GM18520 (cell line): ENCODE data around the gene SULT1A2.
"Not testable (repeated sequence)": the region's sequence is repeated elsewhere in the genome, so short reads cannot be mapped to it uniquely, and the experiment has no call there.

Experiments
- ATAC-seq: cut with Tn5 transposase; IDR thresholded peaks from one replicate; pipeline ENCODE4 v1.9.1; 2021; ENCODE audit not compliant: unreplicated experiment

SULT1A2 gene

DNA sequence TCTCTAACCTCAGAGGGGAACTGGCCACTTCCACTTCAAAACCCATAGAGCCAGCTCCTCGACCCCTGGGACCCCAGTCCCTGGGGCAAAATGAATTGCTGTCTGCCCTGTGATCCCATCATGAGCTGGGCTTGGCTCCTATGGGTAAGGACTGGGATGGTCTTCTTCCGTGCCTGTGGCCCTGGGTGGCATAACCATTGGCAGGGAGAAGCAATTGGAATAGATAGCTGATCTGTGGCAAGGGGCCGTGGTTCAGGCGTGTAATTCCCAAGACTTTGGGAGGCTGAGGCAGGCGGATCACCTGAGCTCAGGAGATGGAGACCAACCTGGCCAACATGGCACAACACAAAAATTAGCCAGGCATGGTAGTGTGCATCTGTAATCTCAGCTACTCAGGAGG lies 4.3 kb downstream of the SULT1A2 start:
- ATAC-seq: no peak

DNA sequence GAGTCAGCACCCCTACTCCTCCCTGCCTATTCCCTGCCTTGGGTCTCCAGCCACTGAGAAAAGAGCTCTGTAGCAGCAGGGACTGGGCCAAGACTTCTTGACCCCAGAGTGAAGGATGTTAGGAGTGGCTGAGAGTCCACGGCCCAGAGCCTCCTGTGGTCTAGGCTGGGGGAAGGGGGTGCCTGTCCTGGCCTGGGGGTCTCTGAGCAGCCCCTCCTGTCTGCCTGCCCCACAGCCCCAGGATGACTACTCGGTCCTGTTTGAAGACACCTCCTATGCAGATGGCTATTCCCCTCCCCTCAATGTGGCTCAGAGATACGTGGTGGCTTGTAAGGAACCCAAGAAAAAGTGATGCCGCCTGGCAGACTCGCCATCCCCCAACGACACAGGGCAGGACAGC lies 5.5 kb downstream of the SULT1A2 start:
- ATAC-seq: no peak

DNA sequence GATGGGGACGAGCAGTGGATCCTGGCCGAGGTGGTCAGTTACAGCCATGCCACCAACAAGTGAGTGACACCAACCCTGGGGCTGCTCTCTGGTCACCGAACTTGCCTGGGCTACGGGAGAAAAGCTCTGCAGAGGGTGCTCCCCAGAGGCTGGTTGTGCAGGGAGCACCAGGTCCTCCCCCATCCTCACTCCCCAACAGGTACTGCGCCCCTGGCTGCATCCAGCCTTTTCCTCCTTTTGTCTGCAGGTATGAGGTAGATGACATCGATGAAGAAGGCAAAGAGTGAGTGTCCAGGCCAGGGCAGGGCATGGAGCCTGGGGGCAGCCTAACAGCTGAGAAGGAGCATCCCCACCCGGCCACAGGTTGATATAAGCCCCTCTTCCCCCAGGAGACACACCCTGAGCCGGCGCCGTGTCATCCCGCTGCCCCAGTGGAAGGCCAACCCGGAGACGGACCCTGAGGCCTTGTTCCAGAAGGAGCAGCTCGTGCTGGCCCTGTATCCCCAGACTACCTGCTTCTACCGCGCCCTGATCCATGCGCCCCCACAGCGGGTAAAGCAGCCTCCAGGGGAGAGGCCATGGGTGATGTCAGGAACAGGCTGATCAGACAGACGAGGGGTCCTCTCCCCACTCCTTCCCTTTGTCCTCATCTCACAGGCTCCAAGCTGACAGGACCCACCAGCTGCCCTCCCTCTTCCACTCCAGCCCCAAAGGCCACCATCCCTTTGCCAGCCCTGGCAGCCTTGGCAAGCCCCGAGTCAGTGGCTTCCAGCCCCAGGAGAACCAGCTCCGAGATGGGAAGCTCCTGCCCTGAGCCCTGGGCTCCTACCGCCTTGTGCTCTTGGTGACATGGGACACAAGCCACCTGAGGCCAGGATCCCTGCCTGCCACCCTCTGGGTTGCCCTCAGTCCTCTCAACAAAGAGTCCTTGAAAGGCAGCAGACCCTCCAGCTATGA lies 6.2 kb downstream of the SULT1A2 start:
- no peak for ATAC-seq

DNA sequence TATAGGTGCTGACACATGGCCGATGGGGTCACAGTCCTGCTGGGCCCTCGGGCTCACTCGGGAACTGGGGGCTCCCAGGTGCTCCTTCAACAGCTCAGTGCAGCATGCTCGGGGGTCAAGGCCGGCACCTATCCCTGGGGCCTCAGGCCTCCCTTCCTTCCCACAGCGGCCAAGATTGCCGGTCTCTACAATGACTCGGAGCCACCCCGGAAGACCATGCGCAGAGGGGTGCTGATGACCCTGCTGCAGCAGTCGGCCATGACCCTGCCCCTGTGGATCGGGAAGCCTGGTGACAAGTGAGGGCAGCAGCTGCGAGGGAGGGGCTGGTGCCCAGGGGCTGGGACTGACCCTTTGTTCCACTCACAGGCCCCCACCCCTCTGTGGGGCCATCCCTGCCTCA lies 6.9 kb downstream of the SULT1A2 start:
- no peak for ATAC-seq

DNA sequence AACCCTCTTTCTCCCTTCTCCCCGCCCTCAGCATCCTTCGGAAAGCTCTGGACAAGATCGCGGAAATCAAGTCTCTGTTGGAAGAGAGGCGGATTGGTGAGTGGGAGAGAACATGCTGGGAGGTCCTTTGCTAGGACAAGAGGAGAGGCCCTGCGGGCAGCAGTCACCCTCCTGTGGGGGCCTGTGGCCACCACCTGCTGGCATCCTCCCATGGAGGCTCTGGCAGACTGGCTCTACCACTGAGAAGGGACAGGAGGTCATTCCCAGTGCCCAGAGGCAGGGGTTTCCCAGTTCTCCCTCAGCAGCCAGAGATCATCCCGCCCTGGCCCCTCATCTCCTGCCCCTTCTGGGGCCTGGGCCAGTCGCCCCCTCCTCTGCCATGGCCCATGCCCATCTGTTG lies 7.8 kb downstream of the SULT1A2 start:
- no peak for ATAC-seq

DNA sequence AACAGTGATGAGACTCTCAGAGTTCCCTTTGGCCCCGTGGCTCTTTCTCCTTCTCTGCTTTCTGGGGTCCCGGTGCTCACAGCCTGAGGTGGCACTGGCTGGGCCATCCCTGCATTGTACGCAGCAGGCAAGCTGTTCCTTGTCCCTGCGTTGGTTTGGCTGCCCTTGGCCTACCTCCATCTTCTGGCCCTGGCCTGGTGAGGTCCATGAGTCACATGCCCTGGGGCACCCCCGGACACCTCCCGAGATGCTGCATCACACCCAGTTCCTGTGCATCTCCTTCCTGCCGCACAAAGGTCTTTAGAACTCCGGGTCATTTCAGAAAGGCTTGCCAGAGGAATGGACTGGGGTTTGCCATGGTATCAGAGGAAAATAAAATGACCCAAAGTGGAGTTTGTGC lies 9.5 kb downstream of the SULT1A2 start:
- no peak for ATAC-seq

DNA sequence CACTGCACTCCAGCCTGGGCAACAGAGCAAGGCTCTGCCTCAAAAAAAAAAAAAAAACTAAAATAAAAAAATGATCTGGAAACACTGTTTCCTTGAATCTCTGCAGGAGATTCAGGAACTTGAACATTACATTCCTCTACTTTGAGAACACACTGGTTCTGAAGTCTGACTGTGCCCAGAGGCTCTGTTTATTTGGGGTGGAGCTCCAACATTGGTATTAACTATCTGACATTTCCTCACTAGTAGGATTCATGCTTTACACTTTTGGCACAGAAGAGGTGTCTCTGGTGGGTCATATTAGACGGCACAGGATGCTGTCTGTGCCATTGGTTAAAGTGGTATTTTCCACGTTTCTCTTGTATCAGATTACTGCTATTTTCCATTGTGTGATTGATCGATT lies 10.4 kb downstream of the SULT1A2 start:
- ATAC-seq: no peak

DNA sequence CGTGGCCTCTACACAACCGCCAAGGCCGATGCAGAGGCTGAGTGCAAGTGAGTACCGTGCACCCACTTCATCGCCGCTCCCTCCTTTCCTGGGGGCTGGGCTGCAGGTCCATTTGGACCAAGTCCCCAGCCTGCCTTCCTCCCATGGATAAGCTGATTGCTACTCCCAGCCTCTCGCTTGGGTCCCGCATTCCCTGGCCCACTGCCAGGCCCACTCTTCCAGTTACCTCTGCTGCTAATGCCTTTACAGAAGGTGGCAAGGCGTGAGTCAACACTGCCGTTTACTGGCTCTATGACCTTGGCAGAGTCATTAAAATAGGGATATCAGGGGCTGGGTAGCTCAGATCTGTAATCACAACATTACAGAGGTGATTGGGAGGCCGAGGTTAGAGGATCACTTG lies 11.2 kb downstream of the SULT1A2 start:
- no peak for ATAC-seq

DNA sequence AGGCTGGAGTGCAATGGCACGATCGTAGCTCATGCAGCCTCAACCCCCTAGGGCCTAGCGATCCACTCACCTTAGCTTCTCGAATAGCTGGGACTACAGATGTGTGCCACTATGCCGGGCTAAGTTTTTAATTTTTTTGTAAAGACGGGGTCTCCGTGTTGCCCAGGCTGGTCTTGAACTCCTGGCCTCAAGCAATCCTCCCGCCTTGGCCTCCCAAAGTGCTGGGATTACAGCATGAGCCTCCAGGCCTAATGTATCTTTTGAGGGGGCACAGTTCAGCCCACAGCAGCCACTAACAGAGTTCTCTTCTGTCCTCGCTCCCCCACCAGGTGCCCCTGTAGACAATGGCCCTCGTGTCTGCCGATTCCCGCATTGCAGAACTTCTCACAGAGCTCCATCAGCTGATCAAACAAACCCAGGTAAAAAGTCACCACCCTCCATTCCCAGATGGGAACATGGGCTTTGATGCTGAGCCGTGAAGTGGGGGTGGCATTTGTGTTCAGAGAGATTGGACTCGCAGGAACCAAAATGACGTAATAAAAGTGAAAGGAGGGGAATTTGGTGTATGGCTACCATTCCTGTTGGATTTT lies 16.0 kb downstream of the SULT1A2 start:
- ATAC-seq: no peak

DNA sequence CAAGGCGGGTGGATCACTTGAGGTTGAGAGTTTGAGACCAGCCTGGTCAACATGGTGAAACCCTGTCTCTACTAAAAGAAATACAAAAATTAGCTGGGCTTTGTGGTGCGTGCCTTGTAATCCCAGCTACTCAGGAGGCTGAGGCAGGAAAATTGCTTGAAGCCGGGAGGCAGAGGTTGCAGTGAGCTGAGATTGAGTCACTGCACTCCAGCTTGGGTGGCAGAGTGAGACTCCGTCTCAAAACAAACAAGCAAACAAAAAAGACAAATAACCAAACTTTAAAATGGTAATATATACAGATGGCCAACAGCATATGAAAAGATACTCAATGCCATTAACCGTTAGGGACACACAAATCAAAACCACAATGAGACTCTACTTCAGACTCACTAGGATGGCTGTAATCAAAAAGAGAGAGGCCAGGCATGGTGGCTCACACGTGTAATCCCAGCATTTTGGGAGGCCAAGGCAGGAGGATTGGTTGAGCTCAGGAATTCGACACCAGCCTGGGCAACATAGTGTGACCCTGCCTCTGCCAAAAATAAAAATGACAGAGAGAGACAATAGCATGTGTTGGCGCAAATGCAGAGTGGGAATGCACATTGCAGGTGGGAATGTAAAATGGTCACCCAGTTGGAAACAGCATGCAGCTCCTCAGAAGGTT lies 21.3 kb downstream of the SULT1A2 start:
- no peak for ATAC-seq

DNA sequence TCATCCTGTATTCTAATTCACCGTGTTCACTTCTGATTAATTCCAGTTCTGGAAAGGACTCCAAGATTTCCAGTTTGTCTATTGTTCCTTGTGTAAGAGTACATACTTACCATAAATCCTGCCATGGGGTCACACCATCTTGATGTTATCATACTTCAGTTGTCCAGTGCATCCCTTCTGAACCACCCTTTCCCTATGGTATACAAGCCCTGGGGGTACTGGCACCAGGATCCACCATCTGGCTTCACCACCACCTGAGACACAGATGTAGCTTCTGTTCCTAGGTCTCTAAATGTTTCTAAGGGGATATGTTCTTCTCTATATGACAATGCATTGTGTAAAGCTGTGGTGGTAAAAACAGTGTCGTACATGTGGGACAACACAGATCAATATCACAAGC lies 21.9 kb downstream of the SULT1A2 start:
- no peak for ATAC-seq

DNA sequence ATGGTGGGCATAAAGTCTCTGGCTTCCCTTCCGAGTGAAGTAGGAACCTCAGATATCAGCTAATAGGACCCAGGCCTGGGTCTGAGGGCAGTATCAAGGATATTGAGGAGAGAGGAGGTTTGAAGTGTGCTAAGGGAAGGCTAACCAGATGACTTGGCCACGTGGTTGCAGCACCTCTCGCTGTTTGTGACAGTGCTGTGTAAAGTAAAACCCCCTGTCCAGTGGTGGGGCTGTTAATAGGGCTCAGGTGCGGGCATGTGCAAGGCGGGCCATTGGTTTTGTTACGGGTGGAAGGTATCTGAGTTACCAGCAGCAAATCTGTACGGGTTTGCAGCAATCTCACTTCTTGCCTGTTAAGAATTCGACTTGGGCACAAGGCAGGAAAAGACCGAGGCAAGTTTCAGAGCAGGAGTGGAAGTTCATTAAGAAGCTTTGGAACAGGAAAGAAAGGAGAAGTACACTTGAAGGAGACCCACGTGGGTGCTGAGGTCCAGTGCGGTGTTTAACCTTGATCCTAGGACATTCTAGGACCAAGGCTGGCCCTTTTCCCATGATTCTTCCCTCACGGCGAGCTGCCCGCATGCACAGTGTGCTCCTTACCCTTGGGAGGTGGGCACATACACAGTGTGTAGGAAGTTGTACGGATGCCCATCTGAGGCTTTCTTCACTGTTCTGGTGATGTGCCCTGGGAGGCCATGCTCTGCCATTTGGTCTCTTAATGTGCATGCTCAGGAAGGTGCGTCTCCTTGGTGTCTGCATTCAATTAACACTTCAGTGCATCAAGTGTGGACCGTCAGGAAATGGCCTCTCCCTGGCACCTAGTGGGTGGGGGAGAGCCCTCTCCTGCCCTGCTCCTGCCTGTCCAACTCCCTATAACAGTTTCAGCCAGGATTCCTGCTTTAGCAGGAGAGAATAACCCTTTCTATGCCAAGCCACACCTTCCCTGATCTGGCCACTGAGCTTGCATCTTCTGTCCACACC lies 22.8 kb downstream of the SULT1A2 start:
- ATAC-seq: no peak

DNA sequence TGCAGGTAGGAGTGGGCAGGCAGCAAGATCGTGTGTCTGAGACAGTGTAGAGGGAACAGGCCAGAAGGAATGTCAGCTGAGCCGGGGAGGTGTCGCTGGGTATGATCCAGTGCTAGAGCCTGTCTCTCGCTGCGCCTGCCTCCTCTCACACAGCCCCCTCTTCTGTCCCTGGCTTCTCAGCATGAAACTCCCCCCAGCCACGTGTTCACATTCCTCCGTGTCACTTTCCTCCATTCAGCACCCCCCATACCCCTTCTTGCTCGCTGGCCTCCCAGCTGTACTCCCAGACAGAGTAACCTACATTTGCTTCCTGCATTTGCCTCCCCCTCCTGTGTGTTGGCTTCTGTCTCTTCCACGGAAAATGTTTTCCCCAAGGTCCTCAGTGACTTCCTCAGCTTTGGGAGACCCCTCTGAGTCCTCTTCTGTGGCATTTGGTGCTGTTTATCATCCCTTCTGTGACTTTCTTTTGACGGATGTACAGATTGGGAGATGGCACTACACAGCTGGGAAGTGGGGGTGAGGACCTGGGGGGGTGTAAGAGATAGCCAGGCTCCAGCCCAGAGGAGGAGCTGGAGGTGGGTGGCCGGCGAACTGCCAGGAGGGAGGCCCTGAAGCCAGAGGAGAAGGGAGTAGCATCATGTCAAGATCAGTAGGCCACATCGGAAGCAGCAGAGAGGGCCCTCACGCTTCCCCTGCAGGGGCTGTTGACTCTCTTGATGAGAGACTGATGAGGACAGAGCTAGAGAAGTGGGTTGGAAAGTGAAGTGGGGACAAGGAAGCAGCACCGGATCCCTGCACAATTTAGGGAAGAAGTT lies 23.9 kb downstream of the SULT1A2 start:
- ATAC-seq: no peak

DNA sequence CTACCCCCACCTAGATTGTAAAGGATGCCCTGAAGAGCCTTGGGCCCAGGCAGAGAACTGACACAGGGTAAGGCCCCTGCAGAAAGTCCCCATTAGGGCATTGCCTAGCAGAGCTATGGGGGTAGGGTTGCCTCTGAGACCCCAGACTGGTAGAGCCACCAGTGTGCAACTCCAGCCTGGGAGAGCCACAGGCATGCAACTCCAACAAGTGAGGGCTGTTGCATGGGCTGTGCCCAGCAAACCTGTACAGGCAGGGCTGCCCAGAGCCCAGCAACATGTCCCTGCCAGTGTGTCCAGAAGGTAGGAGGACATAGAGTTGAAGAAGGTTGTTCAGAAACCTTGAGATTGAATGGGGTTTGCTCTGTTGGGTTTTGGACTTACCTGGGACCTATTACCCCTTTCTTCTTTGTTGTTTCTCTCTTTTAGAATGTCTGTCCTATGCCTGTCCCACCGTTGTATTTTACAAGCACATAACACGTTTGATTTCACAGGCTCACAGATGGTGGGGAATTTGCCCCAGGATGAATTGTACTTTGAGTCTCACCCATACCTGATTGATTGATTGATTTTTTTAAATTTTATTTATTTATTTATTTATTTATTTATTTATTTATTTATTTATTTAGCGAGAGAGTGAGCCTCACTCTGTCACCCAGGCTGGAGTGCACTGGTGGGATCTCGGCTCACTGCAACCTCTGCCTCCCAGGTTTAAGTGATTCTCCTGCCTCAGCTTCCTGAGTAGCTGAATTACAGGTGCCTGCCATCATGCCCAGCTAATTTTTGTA lies 26.7 kb downstream of the SULT1A2 start:
- no peak for ATAC-seq

DNA sequence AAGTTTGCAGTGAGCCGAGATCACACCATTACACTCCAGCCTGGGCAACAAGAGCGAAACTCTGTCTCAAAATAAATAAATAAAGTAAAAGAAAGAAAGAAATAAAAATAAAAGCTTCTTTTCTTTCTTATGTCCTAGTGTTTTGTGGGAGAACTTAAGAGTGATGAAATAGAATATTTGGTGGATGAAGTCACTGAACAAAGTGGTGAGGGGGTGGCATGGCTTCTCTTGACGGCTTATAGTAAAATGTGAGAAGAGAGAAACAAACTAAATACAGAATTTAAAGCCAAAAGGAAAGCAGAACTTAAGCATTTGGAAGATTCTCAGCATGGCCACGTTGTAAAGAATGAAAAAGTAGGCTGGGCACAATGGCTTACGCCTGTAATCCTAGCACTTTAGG lies 27.8 kb downstream of the SULT1A2 start:
- no peak for ATAC-seq

DNA sequence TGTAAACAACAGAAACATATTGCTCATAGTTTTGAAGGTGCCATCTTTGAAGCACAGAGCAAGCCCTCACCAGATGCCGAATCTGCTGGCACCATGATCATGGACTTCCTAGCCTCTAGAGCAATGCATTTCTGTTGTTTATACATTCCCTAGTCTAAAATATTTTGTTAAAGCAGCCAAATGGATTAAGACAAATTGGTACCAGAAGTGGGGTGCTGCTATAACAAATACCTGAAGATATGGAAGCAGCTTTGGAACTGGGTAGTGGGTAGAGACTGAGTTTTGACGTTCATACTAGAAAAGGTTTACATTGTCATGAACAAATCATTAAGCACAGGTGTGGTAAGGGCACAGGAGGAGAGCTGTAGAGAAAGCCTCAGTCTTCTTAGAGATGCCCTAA lies 29.6 kb downstream of the SULT1A2 start:
- no peak for ATAC-seq

DNA sequence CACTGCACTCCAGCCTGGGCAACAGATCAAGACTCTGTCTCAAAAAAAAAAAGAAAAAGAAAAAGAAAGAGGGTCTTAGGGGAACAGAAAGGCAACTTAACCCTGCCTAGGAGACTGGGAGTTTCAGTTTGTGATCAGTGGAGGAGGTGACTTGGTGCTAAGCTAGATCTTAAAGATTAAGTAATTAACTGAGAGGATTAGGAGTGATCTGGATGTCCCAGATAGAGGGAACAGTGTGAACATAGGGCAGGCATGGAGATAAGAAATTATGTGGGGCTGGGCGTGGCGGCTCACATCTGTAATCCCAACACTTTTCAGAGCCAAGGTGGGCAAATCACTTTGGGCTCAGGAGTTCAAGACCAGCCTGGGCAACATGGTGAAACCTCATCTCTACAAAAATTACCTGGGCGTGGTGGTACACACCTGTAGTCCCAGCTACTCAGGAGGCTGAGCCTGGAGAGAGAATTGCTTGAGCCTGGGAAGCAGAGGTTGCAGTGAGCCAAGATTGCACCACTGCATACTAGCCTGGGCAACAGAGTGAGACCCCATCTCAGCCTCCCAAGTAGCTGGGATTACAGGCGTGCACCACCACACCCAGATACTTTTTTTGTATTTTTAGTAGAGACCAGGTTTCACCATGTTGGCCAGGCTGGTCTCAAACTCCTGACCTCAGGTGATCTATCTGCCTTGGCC lies 30.5 kb downstream of the SULT1A2 start:
- ATAC-seq: not testable (repeated sequence)

DNA sequence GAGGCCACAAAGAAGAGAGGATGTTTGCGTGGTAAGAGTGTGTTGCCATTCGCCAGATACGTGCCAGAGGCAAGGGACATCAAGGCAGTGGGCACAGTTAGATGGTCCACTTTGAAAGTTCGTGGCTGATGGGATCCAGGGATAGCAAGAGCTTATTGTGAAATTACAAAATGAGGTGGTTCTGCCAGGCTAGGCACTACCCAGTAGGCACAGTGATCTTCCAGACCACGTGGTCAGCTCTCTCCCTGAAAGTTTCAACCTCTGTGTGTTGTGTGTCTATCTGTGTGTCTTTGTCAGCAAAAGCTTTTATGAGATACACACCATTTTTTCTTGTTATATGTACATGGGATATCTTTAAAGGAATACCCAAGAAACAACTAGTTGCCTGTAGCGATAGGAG lies 33.6 kb downstream of the SULT1A2 start:
- no peak for ATAC-seq

DNA sequence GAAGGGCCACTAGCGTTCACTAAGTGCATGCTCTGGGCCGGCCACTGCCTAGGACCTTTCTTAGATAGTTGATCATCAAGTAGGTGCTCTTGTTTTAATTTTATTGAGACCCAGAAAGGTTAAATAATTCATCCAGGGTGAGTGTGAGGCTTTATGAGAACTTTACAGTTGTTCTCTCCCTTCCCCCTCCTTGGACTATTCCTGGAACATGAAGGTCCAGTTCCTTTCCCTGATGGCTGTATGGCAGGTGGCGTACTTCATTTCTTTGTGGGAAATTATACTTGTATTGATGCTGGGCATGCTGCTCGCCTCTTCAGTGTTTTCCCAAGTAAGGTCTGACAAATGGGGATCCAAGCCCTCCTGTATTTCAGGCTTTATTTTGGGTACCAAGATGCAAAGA lies 34.7 kb downstream of the SULT1A2 start:
- no peak for ATAC-seq
